Stimulated activated naive B cell treated with anti-CD40 and anti-IgM and Interleukin-4, amounts not matched to agents 10 μg/mL and 1 μg/mL and 100 μg/mL, for 72 hours (primary cell): ENCODE measurements around the gene PALD1.
A peak's percentile ranks its signal among the peaks of the same experiment; 100 is the strongest.

Experiments used
- ATAC-seq, 2 donors: fragments of 150-1000 bp; cut with Tn5 transposase; replicated peaks; 2 replicates each; pipeline ENCODE4 v1.10.0; 2021; ENCODE audit warnings: moderate library complexity in 1 of 2
- DNase-seq: peaks from one replicate; pipeline ENCODE4 v3.0.0; 2021
- H3K27ac Mint-ChIP-seq: one replicate; pipeline ENCODE4 v1.8.0; 2022; ENCODE audit warnings: mild to moderate bottlenecking, mixed read lengths
- H3K27me3 Mint-ChIP-seq, 2 donors: one replicate each; pipeline ENCODE4 v1.8.0; 2022; ENCODE audit warnings: mixed read lengths in 2 of 2
- H3K36me3 Mint-ChIP-seq, 2 donors: one replicate each; pipeline ENCODE4 v1.8.0; 2022; ENCODE audit warnings: mixed read lengths in 2 of 2, mild to moderate bottlenecking in 1 of 2
- H3K4me1 Mint-ChIP-seq, 2 donors: one replicate each; pipeline ENCODE4 v1.8.0; 2022; ENCODE audit warnings: mixed read lengths in 2 of 2, mild to moderate bottlenecking in 1 of 2
- H3K4me3 Mint-ChIP-seq, 2 donors: one replicate each; pipeline ENCODE4 v1.8.0; 2022; ENCODE audit warnings: mild to moderate bottlenecking in 2 of 2, mixed read lengths in 2 of 2, moderate library complexity in 1 of 2
- H3K9me3 Mint-ChIP-seq, 2 donors: one replicate each; pipeline ENCODE4 v1.8.0; 2022; ENCODE audit warnings: mixed read lengths in 2 of 2, mild to moderate bottlenecking in 1 of 2

PALD1 gene

DNA sequence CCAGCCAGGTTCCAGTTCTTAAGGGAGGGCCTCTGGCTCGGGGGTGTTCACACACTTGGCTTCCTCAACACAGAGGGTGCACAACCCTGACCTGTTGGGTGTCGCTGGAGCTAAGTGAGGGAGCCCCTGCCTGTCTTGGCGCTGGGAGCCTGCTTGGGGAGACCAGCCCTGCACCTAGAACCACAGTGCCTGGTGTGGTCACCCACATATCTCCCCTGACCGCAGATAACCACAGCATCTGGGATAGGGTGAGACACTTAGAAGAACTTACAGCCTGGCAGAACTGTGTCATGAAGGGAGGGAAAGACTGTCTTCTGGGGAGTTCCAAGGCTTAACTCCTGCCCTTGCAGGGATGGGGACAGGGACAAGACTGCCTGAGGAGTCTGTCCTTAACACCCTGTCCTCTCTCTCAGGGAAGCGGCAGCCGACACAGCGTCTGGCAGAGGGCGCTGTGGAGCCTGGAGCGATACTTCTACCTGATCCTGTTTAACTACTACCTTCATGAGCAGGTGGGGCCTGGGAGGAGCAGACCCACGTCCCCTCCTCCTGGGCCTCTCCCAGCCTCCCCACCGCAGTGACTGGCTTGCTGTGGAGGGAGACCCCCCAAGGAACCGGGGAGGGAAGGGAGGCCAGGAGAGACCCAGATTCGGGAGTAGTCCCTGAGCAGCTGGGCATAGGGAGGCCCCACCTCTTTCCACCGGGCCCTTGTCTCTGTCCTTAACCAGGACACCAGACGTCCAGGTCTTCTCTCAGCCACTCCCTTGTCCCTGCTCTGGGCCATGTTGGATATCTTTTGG, 59.0 kb downstream of the PALD1 start:
- peak in 1 of 2 donors; percentile 41 for ATAC-seq
- no peak overlapping the region for H3K27ac Mint-ChIP-seq
- no peaks in the 10 kb centered on the region for H3K27me3 Mint-ChIP-seq
- H3K4me1 Mint-ChIP-seq = peaks cover 0 to 2% of the 10 kb centered on the region in 2 donors
- no peaks in the 10 kb centered on the region for H3K9me3 Mint-ChIP-seq
- peaks cover 0 to 4% of the 10 kb centered on the region in 2 donors for H3K36me3 Mint-ChIP-seq
- DNase-seq = no peak
- no peak overlapping the region for H3K4me3 Mint-ChIP-seq

DNA sequence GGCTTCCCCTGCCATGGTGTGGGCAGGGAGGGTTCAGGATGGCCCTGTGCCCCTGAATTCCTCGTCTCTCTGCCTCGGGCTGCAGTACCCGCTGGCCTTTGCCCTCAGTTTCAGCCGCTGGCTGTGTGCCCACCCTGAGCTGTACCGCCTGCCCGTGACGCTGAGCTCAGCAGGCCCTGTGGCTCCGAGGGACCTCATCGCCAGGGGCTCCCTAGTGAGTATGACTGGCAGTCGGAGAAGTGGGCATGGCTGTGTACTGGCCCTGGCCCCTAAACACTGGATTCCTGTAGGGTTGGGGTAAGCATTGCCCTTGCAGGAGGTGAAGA, 59.6 kb downstream of the PALD1 start:
- no peak overlapping the region for H3K4me3 Mint-ChIP-seq
- H3K9me3 Mint-ChIP-seq = no peaks in the 10 kb centered on the region
- ATAC-seq (no peak), DNase-seq (no peak)
- peaks cover 0 to 2% of the 10 kb centered on the region in 2 donors for H3K4me1 Mint-ChIP-seq
- no peaks in the 10 kb centered on the region for H3K27me3 Mint-ChIP-seq
- no peak overlapping the region for H3K27ac Mint-ChIP-seq
- H3K36me3 Mint-ChIP-seq = peaks cover 0 to 4% of the 10 kb centered on the region in 2 donors

DNA sequence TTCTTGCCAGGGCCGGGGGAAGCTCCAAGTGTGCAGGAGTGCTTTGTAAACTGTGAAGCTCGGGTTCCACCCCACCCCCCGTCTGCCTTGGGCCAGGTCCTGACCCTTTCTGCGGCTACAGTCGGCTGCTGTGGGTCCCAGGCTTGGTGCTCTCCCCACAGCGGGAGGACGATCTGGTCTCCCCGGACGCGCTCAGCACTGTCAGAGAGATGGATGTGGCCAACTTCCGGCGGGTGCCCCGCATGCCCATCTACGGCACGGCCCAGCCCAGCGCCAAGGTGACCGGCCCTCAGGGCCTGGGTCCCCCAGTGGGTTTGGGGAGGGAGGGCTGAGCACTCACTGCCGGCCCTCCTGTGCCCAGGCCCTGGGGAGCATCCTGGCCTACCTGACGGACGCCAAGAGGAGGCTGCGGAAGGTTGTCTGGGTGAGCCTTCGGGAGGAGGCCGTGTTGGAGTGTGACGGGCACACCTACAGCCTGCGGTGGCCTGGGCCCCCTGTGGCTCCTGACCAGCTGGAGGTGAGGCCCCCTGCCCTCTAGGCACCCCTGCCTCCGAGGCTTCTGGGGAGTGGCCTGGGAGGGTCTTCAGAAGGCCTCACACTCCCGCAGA, 60.3 kb downstream of the PALD1 start:
- peaks cover 0 to 3% of the 10 kb centered on the region in 2 donors for H3K4me1 Mint-ChIP-seq
- H3K27ac Mint-ChIP-seq = no peak overlapping the region
- no peaks in the 10 kb centered on the region for H3K9me3 Mint-ChIP-seq
- no peaks in the 10 kb centered on the region for H3K27me3 Mint-ChIP-seq
- no peak overlapping the region for H3K4me3 Mint-ChIP-seq
- DNase-seq (no peak), ATAC-seq (no peak)
- peaks cover 0 to 4% of the 10 kb centered on the region in 2 donors for H3K36me3 Mint-ChIP-seq

DNA sequence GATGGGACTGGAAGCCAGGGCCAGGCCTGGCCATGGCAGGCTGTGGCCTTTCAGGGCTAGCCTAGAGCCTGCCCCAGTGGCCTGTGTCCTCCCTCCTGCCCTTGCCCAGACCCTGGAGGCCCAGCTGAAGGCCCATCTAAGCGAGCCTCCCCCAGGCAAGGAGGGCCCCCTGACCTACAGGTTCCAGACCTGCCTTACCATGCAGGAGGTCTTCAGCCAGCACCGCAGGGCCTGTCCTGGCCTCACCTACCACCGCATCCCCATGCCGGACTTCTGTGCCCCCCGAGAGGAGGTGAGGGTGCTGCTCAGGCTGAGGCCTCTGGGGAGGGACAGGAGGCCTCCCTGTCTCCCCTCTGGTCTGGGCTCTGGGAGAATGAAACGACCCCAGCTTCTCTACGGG, 60.9 kb downstream of the PALD1 start:
- no peak overlapping the region for H3K4me3 Mint-ChIP-seq
- peaks cover 0 to 6% of the 10 kb centered on the region in 2 donors for H3K4me1 Mint-ChIP-seq
- peaks cover 0 to 4% of the 10 kb centered on the region in 2 donors for H3K36me3 Mint-ChIP-seq
- ATAC-seq (no peak), DNase-seq (no peak)
- H3K9me3 Mint-ChIP-seq = no peaks in the 10 kb centered on the region
- no peak overlapping the region for H3K27ac Mint-ChIP-seq
- no peaks in the 10 kb centered on the region for H3K27me3 Mint-ChIP-seq

DNA sequence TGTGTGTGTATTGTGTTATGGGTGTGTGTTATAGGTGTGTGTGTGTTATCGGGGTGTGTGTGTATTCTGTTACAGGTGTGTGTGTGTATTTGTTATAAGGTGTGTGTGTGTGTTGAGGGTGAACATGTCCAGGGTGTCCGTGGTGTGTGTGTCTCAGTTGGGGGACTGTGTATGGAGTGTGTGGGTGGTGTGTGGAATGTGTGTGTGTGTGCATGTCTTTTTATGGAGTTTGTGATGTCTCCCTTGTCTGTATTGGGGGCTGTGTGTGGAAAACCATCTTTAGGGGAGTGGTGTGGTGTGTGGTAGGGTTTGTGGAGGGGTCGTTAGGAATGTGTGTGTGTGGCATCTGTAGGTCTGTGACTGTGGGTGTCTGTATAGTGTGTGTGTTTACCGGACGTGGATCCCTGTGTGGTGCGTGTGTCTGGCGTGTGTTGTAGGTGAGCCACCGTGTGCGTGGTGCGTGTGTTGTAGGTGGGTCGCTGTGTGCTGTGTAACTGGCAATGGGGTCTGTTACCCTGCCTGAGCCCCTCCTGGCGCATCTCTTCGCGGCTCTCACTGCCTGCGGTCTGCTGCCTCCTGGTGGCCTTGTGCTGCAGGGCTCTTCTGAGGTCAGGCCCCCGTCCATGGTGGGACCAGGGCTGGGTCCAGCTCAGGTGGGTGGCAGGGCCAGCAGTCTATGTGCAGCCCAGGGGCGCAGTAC, 61.7 kb downstream of the PALD1 start:
- ATAC-seq (peak; percentile 44 to 62), DNase-seq (no peak)
- Mint-ChIP-seq H3K4me3 (no peak overlapping the region), H3K27me3 (no peaks in the 10 kb centered on the region), H3K4me1 (peaks cover 0 to 6% of the 10 kb centered on the region in 2 donors), H3K36me3 (peaks cover 0 to 4% of the 10 kb centered on the region in 2 donors), H3K9me3 (no peaks in the 10 kb centered on the region), H3K27ac (no peak overlapping the region)

DNA sequence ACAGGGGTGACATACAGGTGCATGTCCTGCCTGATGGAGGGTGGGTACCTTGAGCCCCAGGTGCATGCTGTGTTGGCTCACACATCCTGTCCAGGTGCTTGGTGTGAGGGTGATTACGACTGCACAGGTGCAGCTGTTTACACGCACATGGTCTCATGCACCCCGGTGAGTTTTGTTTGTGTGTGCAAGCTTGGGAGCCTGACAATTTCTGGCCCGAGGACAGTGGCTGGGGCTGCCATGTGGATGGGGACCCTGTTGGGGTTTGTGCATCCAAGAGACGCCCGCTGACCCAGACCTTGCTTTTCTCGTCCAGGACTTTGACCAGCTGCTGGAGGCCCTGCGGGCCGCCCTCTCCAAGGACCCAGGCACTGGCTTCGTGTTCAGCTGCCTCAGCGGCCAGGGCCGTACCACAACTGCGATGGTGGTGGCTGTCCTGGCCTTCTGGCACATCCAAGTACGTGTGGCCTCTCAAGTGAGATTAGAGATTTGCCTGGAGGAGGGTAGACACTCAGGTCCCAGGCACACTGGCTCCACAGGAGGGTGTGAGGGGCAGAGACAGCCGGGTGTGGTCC, 62.3 kb downstream of the PALD1 start:
- no peak for DNase-seq
- Mint-ChIP-seq H3K27me3 (no peaks in the 10 kb centered on the region), H3K4me1 (peaks cover 0 to 4% of the 10 kb centered on the region in 2 donors), H3K36me3 (no peaks in the 10 kb centered on the region), H3K9me3 (no peaks in the 10 kb centered on the region), H3K4me3 (no peak overlapping the region), H3K27ac (no peak overlapping the region)
- ATAC-seq = no peak

DNA sequence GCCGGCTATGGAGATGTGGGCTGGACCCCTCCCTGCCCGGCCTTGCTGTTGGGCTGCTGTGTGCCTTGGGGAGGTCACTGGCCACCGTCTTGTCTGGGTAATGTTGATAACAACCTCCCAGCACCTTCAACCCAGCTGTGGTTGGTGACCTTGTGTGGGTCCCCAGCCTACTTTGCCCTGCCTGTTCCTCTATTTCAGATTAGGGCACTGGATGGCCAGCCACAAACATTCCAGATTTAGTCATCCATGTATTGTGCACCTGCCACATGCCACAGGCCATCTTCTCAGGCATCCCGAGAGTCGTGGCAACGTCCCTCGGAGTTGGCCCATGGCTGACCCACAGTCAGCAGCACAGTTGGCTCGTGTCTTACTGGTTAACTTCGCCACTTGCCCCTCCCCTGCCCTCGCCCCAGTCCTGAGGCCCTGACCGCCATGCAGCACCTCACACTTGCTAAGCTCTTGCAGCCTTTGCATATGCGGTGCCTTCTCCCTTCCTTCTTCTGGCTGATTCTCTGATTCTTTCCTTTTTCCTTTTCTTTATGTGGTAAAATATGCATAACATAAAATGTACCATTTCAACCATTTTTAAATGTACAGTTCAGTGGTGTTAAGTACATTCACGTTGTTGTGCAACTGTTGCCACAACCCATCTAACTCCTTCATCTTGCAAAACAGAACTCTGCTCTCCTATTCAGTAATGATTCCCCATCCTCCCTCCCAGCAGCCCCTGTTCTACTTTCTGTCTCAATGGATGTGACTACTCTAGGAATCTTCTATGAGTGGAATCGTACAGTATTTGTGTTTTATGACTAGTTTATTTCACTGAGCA, 63.4 kb downstream of the PALD1 start:
- DNase-seq = no peak
- Mint-ChIP-seq H3K27me3 (no peaks in the 10 kb centered on the region), H3K27ac (no peak overlapping the region), H3K4me3 (no peak overlapping the region), H3K36me3 (no peaks in the 10 kb centered on the region), H3K9me3 (no peaks in the 10 kb centered on the region), H3K4me1 (peaks cover 0 to 4% of the 10 kb centered on the region in 2 donors)
- ATAC-seq = no peak

DNA sequence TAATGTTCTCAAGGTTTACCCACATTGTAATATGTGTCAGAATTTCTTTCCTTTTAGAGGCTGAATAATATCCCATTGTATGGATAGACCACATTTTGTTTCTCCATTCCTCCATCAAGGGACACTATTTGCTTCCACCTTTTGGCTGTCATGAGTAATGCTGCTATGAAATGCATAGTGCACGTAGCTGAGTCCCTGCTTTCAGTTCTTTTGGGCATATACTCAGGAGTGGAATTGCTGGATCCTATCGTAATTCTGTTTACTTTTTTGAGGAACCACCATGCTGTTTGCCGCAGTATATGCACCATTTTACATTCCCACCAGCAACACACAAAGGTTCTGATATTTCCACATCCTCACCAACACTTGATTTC, 64.0 kb downstream of the PALD1 start:
- no peaks in the 10 kb centered on the region for H3K9me3 Mint-ChIP-seq
- ATAC-seq (no peak), DNase-seq (no peak)
- no peak overlapping the region for H3K27ac Mint-ChIP-seq
- H3K27me3 Mint-ChIP-seq = no peaks in the 10 kb centered on the region
- no peak overlapping the region for H3K4me3 Mint-ChIP-seq
- no peaks in the 10 kb centered on the region for H3K36me3 Mint-ChIP-seq
- H3K4me1 Mint-ChIP-seq = peaks cover 0 to 4% of the 10 kb centered on the region in 2 donors

DNA sequence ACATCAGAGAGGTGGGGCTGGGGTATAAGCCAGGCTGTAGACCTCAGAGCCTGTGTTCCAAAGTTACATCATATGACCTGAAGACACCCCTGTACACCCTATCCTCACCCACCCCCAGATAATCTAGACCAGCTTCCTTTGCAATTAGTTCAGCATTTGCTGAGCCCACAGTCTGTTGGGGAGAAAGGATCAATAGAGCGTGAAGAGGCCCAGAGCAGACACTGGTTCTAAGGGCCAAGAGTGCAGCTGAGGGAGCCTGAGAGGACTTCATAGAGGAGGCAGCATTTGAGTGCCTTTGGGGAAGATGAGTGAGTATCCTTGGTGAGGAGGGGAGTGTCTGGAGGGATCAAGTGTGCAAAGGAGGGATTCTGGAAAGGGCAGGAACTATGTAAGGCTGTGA, 65.3 kb downstream of the PALD1 start:
- no peak for ATAC-seq
- no peaks in the 10 kb centered on the region for H3K9me3 Mint-ChIP-seq
- no peak for DNase-seq
- H3K27ac Mint-ChIP-seq = no peak overlapping the region
- H3K27me3 Mint-ChIP-seq = no peaks in the 10 kb centered on the region
- H3K4me1 Mint-ChIP-seq = peaks cover 0 to 4% of the 10 kb centered on the region in 2 donors
- no peaks in the 10 kb centered on the region for H3K36me3 Mint-ChIP-seq
- no peak overlapping the region for H3K4me3 Mint-ChIP-seq

DNA sequence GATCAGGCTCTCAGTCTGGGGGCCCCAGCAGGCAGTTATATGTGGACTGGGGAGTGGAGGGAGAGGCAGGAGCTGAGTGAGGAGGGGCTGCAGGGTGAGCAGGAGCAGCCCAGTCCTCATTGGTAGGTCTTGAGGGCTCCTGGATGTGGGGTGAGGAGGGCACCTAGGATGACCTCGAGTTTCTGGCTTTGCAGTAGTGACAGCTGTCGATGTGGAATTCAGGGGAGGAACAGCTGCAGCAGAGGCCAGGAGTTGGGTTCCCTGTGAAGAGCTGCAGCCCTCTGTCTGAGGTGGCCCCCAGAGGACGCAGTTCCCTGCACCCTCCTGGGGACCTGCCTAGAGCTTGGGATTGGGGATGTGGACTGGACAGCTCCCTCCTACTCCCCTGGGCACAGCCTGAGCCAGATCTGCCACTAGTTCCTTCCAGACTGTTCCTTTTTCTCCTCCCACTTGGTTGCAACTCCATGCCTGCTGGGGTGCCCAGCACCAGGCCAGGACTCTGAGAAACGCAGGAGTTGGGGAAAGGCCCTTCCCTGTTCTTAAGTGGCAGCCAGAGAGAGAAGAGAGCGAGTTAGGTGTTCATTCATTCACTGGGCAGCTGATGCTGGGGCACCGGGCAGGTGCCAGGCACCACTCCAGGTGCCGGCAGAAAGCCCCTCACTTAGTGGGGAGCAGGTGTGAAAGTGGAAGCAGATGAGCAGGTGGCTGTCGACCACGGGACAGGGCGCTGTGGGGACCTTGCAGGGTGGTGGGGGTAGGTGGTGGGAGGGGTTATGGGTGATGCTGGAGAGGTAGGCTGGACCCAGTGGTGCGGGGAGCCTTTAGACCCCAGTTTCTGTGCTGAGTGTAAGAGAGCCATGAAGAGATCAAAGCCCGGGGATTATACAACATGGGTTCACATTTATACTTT, 66.1 kb downstream of the PALD1 start:
- Mint-ChIP-seq H3K4me3 (no peak overlapping the region), H3K9me3 (no peaks in the 10 kb centered on the region), H3K4me1 (peaks cover 0 to 4% of the 10 kb centered on the region in 2 donors), H3K27me3 (no peaks in the 10 kb centered on the region), H3K36me3 (no peaks in the 10 kb centered on the region), H3K27ac (no peak overlapping the region)
- ATAC-seq (no peak), DNase-seq (no peak)

DNA sequence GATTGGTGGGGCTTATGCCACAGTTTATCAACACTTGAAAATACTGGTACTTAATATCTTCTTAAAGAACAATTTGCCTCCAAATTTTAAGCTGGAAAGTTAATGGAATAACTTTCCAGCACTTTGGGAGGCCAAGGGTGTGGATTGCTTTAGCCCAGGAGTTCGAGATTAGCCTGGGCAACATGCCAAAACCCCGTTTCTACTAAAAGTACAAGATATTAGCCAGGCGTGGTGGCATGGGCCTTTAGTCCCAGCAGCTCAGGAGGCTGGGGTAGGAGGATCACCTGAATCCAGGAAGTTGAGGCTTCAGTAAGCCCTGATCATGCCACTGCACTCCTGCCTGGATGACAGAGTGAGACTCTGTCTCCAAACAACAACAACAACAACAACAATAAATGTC, 68.0 kb downstream of the PALD1 start:
- no peak overlapping the region for H3K27ac Mint-ChIP-seq
- ATAC-seq (no peak), DNase-seq (no peak)
- no peaks in the 10 kb centered on the region for H3K36me3 Mint-ChIP-seq
- no peaks in the 10 kb centered on the region for H3K9me3 Mint-ChIP-seq
- H3K4me1 Mint-ChIP-seq = peaks cover 0 to 6% of the 10 kb centered on the region in 2 donors
- H3K27me3 Mint-ChIP-seq = no peaks in the 10 kb centered on the region
- no peak overlapping the region for H3K4me3 Mint-ChIP-seq

DNA sequence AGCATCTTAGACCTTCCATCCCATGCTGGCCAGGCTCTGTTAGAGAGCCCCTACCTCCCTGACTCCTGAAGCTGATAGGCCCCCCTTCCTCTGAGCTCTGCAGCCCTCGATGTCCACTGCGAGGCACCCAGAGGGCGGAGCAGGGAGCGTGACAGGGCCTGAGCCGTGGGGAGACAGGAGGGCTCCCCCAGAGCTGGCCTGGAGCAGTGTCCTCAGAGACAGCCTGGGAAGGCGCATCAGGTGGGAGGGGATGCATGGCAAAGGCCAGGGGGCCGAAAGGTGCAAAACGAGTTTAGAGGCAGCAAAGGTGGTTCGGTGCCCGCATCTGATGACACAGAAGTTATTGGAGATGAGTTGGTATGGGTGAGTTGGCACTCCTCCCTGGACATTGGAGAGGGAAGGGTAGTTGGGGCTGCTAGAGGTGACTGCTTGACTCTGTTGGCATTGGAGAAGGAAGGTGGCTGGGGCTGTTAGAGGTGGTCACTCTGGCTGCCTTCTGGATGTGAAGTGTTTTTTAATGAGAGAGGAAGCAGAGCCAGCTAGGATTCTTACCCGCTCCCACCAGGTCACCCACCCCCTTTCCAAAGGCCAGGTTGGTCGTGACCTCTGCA, 70.9 kb downstream of the PALD1 start:
- Mint-ChIP-seq H3K9me3 (no peaks in the 10 kb centered on the region), H3K4me3 (no peak overlapping the region), H3K4me1 (peaks cover 0 to 1% of the 10 kb centered on the region in 2 donors), H3K36me3 (peaks cover 0 to 3% of the 10 kb centered on the region in 2 donors), H3K27ac (no peak overlapping the region), H3K27me3 (no peaks in the 10 kb centered on the region)
- peak in 1 of 2 donors; percentile 23 for ATAC-seq
- DNase-seq = no peak

DNA sequence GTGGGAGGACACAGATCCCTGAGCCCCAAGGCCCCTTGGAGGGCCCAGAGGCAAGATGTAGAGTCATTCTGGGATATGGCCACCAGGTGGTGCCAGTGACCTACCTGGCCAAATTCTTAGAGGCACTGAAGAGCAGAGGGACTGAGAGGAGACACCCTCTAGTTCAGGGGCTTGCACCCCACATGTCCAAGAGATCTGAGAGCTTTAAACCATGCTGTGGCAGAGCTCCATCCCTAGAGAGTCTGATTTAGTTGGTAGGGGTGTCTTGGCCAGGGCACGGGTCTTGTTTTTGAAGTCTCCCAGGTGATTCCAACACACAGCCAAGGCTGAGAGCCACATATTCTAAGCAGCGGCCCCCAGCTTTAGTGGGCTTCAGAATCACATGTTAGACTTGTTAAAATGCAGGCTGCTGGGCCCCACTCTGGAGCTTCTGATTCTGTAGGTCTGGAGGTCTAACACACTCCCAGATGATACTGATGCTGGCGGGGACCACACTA, 71.4 kb downstream of the PALD1 start:
- Mint-ChIP-seq H3K27ac (peak overlapping the region; percentile 25), H3K4me1 (peaks cover 0 to 1% of the 10 kb centered on the region in 2 donors), H3K9me3 (no peaks in the 10 kb centered on the region), H3K4me3 (no peak overlapping the region), H3K27me3 (no peaks in the 10 kb centered on the region), H3K36me3 (peaks cover 0 to 3% of the 10 kb centered on the region in 2 donors)
- peak; percentile 88 to 96 for ATAC-seq
- DNase-seq = peak; percentile 50
